IMR-90 (cell line): Measurements from ENCODE around the gene MFAP3L. TPM values are rescaled to one million over a fixed set of nuclear protein-coding genes. Genes with fewer than 3 reads are reported as not detected.

Source experiments
- ATAC-seq: fragments of 200-7000 bp; cut with Tn5 transposase; 2 replicates; pipeline ENCODE4 v1.9.1; 2020; ENCODE audit warnings: low read depth, mild to moderate bottlenecking, moderate library complexity
- BruUV-seq: library from RNA; stranded (reverse); fragments of 400-500 nt; replicated peaks from 2 replicates; lab custom pipeline; 2021; lab: Mats Ljungman, UMichigan
- CTCF ChIA-PET: fragments of 300-600 bp; formaldehyde crosslinking; extraction: SDS; loops from one replicate; lab custom pipeline; 2021; ENCODE audit warnings: antibody characterized with exemption; lab: Yijun Ruan, JAX
- POLR2A ChIA-PET: fragments of 300-600 bp; sonication (Branson Sonifier 250); formaldehyde crosslinking; loops from one replicate; lab custom pipeline; 2022; ENCODE audit warnings: antibody characterized with exemption; ENCODE audit not compliant: unreplicated experiment; lab: Charles Lee
- DNase-seq: peaks from one replicate; pipeline ENCODE4 v3.0.0; 2013
- H2AFZ ChIP-seq: replicated peaks from 2 replicates; pipeline ENCODE3; 2013; ENCODE audit warnings: low read length, mild to moderate bottlenecking; ENCODE audit not compliant: poor library complexity
- H2AK5ac ChIP-seq: 2 replicates; pipeline ENCODE4 v1.6.1; 2013; ENCODE audit warnings: low read depth, low read length, inconsistent platforms
- H2AK9ac ChIP-seq: replicated peaks from 2 replicates; pipeline ENCODE3; 2013; ENCODE audit warnings: mild to moderate bottlenecking, low read depth, low read length, moderate library complexity; ENCODE audit not compliant: poor library complexity
- H2BK120ac ChIP-seq: 2 replicates; pipeline ENCODE4 v1.6.1; 2013; ENCODE audit warnings: low read depth, low read length, inconsistent platforms
- H2BK15ac ChIP-seq: 3 replicates; pipeline ENCODE4 v1.6.1; 2013; ENCODE audit warnings: low read depth, low read length, inconsistent platforms
- H2BK20ac ChIP-seq: 2 replicates; pipeline ENCODE4 v1.6.1; 2013; ENCODE audit warnings: low read depth, mild to moderate bottlenecking, inconsistent platforms, low read length, moderate library complexity
- H2BK5ac ChIP-seq: 2 replicates; pipeline ENCODE4 v1.6.1; 2013; ENCODE audit warnings: mild to moderate bottlenecking, low read depth, low read length, inconsistent platforms; ENCODE audit not compliant: poor library complexity, severe bottlenecking
- H3K14ac ChIP-seq: replicated peaks from 2 replicates; pipeline ENCODE4 v1.6.1; 2013; ENCODE audit warnings: low read depth, low read length, inconsistent platforms
- H3K18ac ChIP-seq: 2 replicates; pipeline ENCODE4 v1.6.1; 2013; ENCODE audit warnings: low read depth, low read length, control low read depth
- H3K23ac ChIP-seq: 2 replicates; pipeline ENCODE4 v1.6.1; 2013; ENCODE audit warnings: low read depth, low read length, inconsistent platforms
- H3K27ac ChIP-seq: 2 replicates; pipeline ENCODE4 v1.5.1; 2013; ENCODE audit warnings: mild to moderate bottlenecking, control low read depth, low read length; ENCODE audit not compliant: insufficient read depth
- H3K27me3 ChIP-seq: 2 replicates; pipeline ENCODE4 v1.6.1; 2013; ENCODE audit warnings: low read length; ENCODE audit not compliant: control insufficient read depth, insufficient read depth
- H3K36me3 ChIP-seq: 2 replicates; pipeline ENCODE4 v1.6.1; 2013; ENCODE audit warnings: low read length, mixed read lengths; ENCODE audit not compliant: control insufficient read depth, insufficient read depth
- H3K4ac ChIP-seq: 2 replicates; pipeline ENCODE4 v1.6.1; 2013; ENCODE audit warnings: low read depth, low read length, inconsistent platforms
- H3K4me1 ChIP-seq: 2 replicates; pipeline ENCODE4 v1.6.1; 2013; ENCODE audit warnings: low read length, mixed read lengths; ENCODE audit not compliant: control insufficient read depth, insufficient read depth
- H3K4me2 ChIP-seq: 2 replicates; pipeline ENCODE4 v1.6.1; 2013; ENCODE audit warnings: low read depth, mild to moderate bottlenecking, control low read depth, low read length, moderate library complexity
- H3K4me3 ChIP-seq: 2 replicates; pipeline ENCODE4 v1.5.1; 2013; ENCODE audit warnings: low read depth, mild to moderate bottlenecking, control low read depth, low read length, moderate library complexity; ENCODE audit not compliant: insufficient read depth
- H3K56ac ChIP-seq: 2 replicates; pipeline ENCODE4 v1.6.1; 2013; ENCODE audit warnings: low read length, inconsistent platforms; ENCODE audit not compliant: insufficient read depth; ENCODE audit errors: extremely low read depth
- H3K79me1 ChIP-seq, 2 experiments: 2 replicates each; pipeline ENCODE4 v1.6.1; 2013; ENCODE audit warnings: low read length in 2 of 2, inconsistent platforms in 1 of 2, low read depth in 1 of 2
- H3K9ac ChIP-seq: 2 replicates; pipeline ENCODE4 v1.6.1; 2013; ENCODE audit warnings: low read depth, low read length, control low read depth
- H3K9me1 ChIP-seq: 2 replicates; pipeline ENCODE4 v1.6.1; 2013; ENCODE audit warnings: low read length, inconsistent platforms; ENCODE audit not compliant: insufficient read depth
- H3K9me3 ChIP-seq: 2 replicates; pipeline ENCODE4 v1.6.1; 2013; ENCODE audit warnings: low read length; ENCODE audit not compliant: control insufficient read depth, insufficient read depth
- H4K20me1 ChIP-seq: 2 replicates; pipeline ENCODE4 v1.6.1; 2013; ENCODE audit warnings: low read length, inconsistent platforms; ENCODE audit not compliant: insufficient read depth
- H4K5ac ChIP-seq: 2 replicates; pipeline ENCODE4 v1.6.1; 2013; ENCODE audit warnings: mild to moderate bottlenecking, low read depth, low read length, control low read depth
- H4K8ac ChIP-seq, 2 experiments: 2 replicates each; pipeline ENCODE4 v1.6.1; 2013; ENCODE audit warnings: low read depth in 2 of 2, low read length in 2 of 2, control low read depth in 1 of 2, inconsistent platforms in 1 of 2
- H4K91ac ChIP-seq: 2 replicates; pipeline ENCODE4 v1.6.1; 2013; ENCODE audit warnings: low read depth, low read length, inconsistent platforms; ENCODE audit not compliant: insufficient read depth
- BHLHE40 ChIP-seq: fragments of 150-350 bp; IDR thresholded peaks from 2 replicates; pipeline ENCODE4 v1.6.1; 2016; ENCODE audit warnings: mild to moderate bottlenecking, low read depth, low read length
- CHD1 ChIP-seq: IDR thresholded peaks from 2 replicates; pipeline ENCODE4 v1.6.1; 2012; ENCODE audit warnings: low read depth, low read length, improper control_type of control experiment
- MXI1 ChIP-seq: IDR thresholded peaks from 2 replicates; pipeline ENCODE4 v1.6.1; 2012; ENCODE audit warnings: low read depth, mild to moderate bottlenecking, low read length, moderate library complexity, borderline replicate concordance
- NFE2L2 ChIP-seq: fragments of 150-350 bp; IDR thresholded peaks from 2 replicates; pipeline ENCODE4 v1.6.1; 2016; ENCODE audit warnings: low read depth, mild to moderate bottlenecking, low read length
- RAD21 ChIP-seq: IDR thresholded peaks from 2 replicates; pipeline ENCODE4 v1.6.1; 2012; ENCODE audit warnings: low read length, improper control_type of control experiment
- RCOR1 ChIP-seq: IDR thresholded peaks from 2 replicates; pipeline ENCODE4 v1.6.1; 2012; ENCODE audit warnings: mild to moderate bottlenecking, low read length, improper control_type of control experiment; ENCODE audit not compliant: insufficient replicate concordance
- RFX5 ChIP-seq: IDR thresholded peaks from 2 replicates; pipeline ENCODE4 v1.8.0; 2012; ENCODE audit warnings: low read depth, mild to moderate bottlenecking, low read length, moderate library complexity
- SMC3 ChIP-seq: fragments of 150-350 bp; IDR thresholded peaks from 2 replicates; pipeline ENCODE4 v1.6.1; 2016; ENCODE audit warnings: low read depth, mild to moderate bottlenecking, antibody characterized with exemption, low read length, moderate library complexity
- USF2 ChIP-seq: fragments of 150-350 bp; IDR thresholded peaks from 2 replicates; pipeline ENCODE4 v1.6.1; 2017; ENCODE audit warnings: mild to moderate bottlenecking, antibody characterized with exemption, low read length, low read depth
- WGBS, 2 experiments: methylation state at CpG; one replicate each; pipeline versions ENCODE4 v1.1.5 to v1.1.7; 2013; ENCODE audit warnings: missing lambda C conversion rate in 2 of 2; ENCODE audit not compliant: insufficient read length in 1 of 2; ENCODE audit errors: extremely low coverage in 2 of 2; 5-methylcytosine and 5-hydroxymethylcytosine counted together
- dilution Hi-C: fragments of 300-500 bp; cut with HindIII; formaldehyde crosslinking; loops from one replicate; pipeline ENCODE4 v1.14.3; 2018; ENCODE audit warnings: low sequenced_read_pairs; ENCODE audit not compliant: unreplicated experiment
- in situ Hi-C: fragments of 300-500 bp; cut with MboI; formaldehyde crosslinking; loops from 3 replicates; pipeline ENCODE4 v1.14.3; 2019; ENCODE audit warnings: low sequenced_read_pairs, inconsistent platforms, mixed read lengths
- intact Hi-C: fragments of 100-400 bp; cut with micrococcal nuclease; formaldehyde crosslinking; loops from 2 replicates; pipeline ENCODE4 v1.10.0; 2022
- polyA plus RNA-seq, 3 experiments: library from polyadenylated mRNA; depleted of rRNA; stranded (reverse); fragments of >200 nt; gene quantifications; 2 replicates each; pipeline ENCODE4 v1.2.3, GENCODE V29; 2012; ENCODE audit warnings: low replicate concordance in 1 of 3
- total RNA-seq: library from RNA; depleted of rRNA; stranded (reverse); fragments of >200 nt; gene quantifications from 2 replicates; pipeline ENCODE4 v1.2.3, GENCODE V29; 2012
- TF ChIP-seq, protein P1 (sequence below): fragments of 150-350 bp; IDR thresholded peaks from 2 replicates; pipeline ENCODE4 v1.6.1; 2016; ENCODE audit warnings: low read depth, mild to moderate bottlenecking, low read length, moderate library complexity, borderline replicate concordance

Gene MFAP3L
- total and polyA plus RNA-seq, 2 of the 4 experiments (the other 2 are of a cell fraction), result 0.22 to 0.36 TPM

DNA sequence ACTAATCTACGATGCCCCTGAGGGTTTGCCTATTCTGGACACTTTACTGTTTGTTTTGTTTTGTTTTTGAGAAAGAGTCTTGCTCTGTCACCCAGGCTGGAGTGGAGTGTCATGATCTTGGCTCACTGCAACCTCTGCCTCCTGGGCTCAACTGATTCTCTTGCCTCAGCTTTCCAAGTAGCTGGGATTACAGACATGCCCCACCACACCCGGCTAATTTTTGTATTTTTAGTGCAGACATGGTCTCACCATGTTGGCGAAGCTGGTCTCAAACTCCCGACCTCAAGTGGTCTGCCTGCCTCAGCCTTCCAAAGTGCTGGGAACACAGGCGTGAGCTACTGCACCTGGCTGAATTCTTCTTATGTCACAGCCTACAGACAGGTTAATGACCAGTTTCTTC, 70.7 kb downstream of the MFAP3L start:
- Histone ChIP-seq H3K36me3 (no peaks in the 10 kb centered on the region), H4K8ac (no peak overlapping the region), H2AK9ac (no peak overlapping the region), H2BK120ac (no peak overlapping the region), H2BK20ac (no peak overlapping the region), H3K9me1 (no peaks in the 10 kb centered on the region), H3K9ac (no peak overlapping the region), H4K91ac (no peak overlapping the region), H3K4me1 (no peaks in the 10 kb centered on the region), H3K27ac (no peak overlapping the region), H4K20me1 (no peaks in the 10 kb centered on the region), H3K4ac (no peak overlapping the region), H3K4me2 (no peak overlapping the region), H3K23ac (no peak overlapping the region), H3K9me3 (no peaks in the 10 kb centered on the region), H3K4me3 (no peak overlapping the region), H3K27me3 (no peaks in the 10 kb centered on the region), H3K56ac (no peak overlapping the region), H4K5ac (no peak overlapping the region), H2AFZ (no peak overlapping the region), H2BK5ac (no peak overlapping the region), H3K18ac (no peak overlapping the region), H3K14ac (no peak overlapping the region), H3K79me1 (no peaks in the 10 kb centered on the region), H2BK15ac (no peak overlapping the region), H2AK5ac (no peak overlapping the region)
- dilution Hi-C loops, result no loop called here
- TF ChIP-seq RAD21 (no peak), MXI1 (no peak), SMC3 (no peak), NFE2L2 (no peak), USF2 (no peak), CHD1 (no peak), RCOR1 (no peak), RFX5 (no peak), BHLHE40 (no peak)
- TF ChIP-seq, protein P1, sequence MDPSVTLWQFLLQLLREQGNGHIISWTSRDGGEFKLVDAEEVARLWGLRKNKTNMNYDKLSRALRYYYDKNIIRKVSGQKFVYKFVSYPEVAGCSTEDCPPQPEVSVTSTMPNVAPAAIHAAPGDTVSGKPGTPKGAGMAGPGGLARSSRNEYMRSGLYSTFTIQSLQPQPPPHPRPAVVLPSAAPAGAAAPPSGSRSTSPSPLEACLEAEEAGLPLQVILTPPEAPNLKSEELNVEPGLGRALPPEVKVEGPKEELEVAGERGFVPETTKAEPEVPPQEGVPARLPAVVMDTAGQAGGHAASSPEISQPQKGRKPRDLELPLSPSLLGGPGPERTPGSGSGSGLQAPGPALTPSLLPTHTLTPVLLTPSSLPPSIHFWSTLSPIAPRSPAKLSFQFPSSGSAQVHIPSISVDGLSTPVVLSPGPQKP, result no peak
- in situ Hi-C loops, result no loop called here
- POLR2A ChIA-PET, result no interaction called here
- DNase-seq (no peak), ATAC-seq (no peak)
- CTCF ChIA-PET, result no interaction called here
- no TSS peak for BruUV-seq
- intact Hi-C loops, result no loop called here
- 83% methylated on average over 4 of the region's 5 CpGs; no CpG with 5 or more reads in 1 of the 2 experiments for WGBS, 2 experiments
